GM21528 (cell line): ENCODE data around the gene BBS2.
"Not testable (repeated sequence)": the region's sequence is repeated elsewhere in the genome, so short reads cannot be mapped to it uniquely, and the experiment has no call there.

Experiments
- ATAC-seq: cut with Tn5 transposase; IDR thresholded peaks from one replicate; pipeline ENCODE4 v1.9.1; 2021; ENCODE audit warnings: mild to moderate bottlenecking, moderate library complexity; ENCODE audit not compliant: unreplicated experiment, low FRiP score

Gene BBS2

GRCh38 chr16:56525236-56525635 lies 5.4 kb upstream of the BBS2 start:
- no peak for ATAC-seq

DNA sequence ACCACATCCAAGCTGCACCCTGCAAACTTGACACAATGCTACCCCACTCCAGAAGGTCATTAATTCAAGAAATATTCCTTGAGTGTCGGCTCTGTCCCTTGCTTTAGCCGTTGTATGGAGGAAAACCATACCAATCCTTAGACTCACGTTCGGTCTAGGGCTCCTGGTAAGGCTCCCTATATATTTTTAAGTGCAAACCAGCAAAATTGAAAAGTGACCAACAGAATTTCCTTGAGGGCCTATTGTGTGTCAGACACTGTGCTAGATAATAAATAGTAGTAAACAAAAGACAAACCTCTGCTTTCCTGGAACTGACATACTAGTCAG lies 390 bp upstream of the BBS2 start:
- ATAC-seq, result no peak

GRCh38 chr16:56518425-56518824 lies 1.4 kb downstream of the BBS2 start:
- no peak for ATAC-seq

- ATAC-seq, result no peak
Measured at GRCh38 chr16:56517206-56517605, 2.6 kb downstream of the BBS2 start.

- ATAC-seq, result no peak
Measured at GRCh38 chr16:56515665-56516064, 4.2 kb downstream of the BBS2 start.

DNA sequence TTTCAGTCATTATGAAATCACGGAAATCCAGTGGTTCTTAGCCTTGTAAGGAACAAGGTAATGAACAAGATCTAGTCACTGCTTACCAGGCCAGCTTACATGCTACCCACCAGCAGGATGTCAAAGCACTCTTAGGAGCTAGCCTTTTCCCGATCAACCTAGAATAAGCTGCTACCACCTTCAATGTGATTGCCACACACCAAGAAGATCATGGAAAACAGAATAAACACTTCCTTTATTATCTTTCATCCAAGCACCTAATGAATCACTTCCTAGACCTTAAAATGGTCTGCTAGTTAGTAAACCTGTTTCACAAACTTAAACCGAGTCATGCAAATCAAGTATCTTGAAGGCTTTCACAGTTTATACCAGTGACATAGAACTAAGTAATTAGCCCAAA lies 5.0 kb downstream of the BBS2 start:
- ATAC-seq, result no peak

GRCh38 chr16:56513972-56514371 lies 5.9 kb downstream of the BBS2 start:
- no peak for ATAC-seq

DNA sequence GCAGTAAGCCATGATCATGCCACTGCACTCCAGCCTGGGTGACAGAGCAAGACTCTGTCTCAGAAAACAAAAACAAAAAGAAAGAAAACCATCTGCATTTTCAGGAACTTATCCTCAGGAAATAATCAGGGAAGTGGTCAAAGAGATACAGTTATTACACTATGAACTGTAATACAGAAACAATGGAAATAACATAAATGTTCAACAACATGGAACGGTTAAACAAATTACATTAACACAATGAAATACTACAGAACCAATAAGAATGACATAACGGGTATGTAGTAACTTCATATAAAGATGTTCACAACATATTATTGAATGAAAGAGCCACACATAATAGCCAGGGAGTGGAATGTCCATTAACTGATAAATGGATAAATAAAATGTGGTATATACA lies 6.7 kb downstream of the BBS2 start:
- ATAC-seq, result no peak

- no peak for ATAC-seq
Measured at GRCh38 chr16:56512025-56512424, 7.8 kb downstream of the BBS2 start.

DNA sequence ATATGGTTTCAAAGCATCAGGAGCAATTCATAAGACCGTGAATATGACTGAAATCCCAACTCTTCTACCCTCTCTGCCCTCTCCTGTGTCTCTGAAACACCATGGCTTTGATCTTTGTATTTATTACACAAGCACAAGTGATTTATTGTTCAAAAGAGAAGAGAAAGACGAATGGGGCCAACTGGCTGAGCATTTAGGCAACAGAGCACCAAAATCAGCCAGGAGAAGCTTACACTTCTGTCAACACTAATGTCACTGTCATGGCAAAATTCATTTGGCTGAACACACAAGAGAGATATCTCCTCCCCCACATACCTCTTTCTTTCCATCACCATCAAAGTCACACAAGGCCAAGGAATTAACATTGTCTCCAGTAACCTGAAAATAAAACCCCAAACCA lies 9.3 kb downstream of the BBS2 start:
- ATAC-seq, result no peak

DNA sequence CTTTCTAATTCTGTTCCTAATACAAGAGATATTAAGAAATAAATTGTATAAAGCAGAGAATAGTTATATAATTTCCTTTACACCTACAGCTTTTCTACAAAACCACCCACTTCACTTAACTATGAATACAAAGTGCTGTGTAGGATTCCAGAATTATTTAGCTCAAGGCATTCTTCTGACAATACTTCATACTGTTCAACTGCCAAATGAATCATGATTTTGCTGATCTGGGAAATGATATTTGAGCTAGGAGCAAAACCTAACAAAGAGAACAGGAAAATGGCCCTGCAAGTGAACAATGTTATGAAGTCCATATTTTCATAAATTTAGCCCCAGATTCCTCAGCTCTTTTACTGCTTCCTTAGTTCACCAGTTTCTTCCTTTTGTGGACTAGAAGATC lies 12.9 kb downstream of the BBS2 start:
- no peak for ATAC-seq

- no peak for ATAC-seq
Measured at GRCh38 chr16:56505181-56505580, 14.6 kb downstream of the BBS2 start.

DNA sequence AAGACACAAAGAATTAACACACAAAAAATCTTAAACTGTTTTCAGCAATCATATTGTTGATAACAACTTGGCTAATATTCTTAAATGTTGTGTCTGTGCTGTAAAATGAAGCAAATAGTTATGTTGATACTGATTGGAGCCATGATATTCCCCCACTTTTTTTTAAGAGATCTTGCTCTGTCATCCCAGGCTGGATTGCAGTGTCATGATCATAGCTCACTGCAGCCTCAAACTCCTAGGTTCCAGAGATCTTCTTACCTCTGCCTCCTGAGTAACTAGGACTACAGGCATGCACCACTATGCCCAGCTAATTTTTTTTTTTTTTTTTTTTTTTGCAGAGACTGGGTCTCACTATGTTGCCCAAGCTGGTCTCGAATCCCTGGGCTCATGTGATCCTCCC lies 26.0 kb downstream of the BBS2 start:
- ATAC-seq, result no peak

- no peak for ATAC-seq
Measured at GRCh38 chr16:56493126-56493525, 26.7 kb downstream of the BBS2 start.

GRCh38 chr16:56491657-56492261 lies 28.1 kb downstream of the BBS2 start:
- ATAC-seq, result no peak

DNA sequence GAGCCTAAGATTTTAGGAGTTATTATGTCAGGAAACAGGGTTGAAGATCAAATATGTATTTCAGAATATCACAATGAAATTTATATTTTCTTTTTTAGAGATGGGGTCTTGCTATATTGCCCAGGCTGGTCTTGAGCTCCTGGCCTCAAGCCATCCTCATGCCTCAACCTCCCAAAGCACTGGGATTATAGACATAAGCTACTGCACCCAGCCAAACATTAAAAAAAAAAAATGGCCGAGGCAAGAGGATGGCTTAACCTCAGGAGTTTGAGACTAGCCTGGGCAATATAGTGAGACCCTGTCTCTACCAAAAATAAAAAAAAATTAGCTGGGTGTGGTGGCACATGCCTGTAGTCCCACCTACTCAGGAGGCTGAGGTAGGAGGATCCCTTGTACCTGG lies 31.0 kb downstream of the BBS2 start:
- ATAC-seq, result not testable (repeated sequence)

DNA sequence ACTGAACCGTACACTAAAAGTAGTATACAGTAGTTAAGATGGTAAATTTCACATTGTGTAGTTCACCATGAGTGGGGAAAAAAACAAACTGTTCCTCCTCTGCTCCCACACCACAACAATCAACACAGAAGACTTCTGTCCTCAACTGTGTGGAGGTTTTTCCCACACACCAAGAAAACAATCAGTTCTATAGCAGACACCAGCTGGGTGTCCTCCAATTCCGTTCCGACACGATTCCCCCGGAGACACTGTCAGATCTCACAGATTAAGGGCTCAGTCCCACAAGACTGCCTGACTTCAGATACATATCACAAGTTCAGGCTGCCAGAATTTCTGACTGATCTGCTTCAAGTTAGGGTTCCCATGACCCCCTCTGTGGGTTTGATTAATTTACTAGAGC lies 31.8 kb downstream of the BBS2 start:
- ATAC-seq, result no peak

GRCh38 chr16:56483394-56483793 lies 36.4 kb downstream of the BBS2 start:
- no peak for ATAC-seq

DNA sequence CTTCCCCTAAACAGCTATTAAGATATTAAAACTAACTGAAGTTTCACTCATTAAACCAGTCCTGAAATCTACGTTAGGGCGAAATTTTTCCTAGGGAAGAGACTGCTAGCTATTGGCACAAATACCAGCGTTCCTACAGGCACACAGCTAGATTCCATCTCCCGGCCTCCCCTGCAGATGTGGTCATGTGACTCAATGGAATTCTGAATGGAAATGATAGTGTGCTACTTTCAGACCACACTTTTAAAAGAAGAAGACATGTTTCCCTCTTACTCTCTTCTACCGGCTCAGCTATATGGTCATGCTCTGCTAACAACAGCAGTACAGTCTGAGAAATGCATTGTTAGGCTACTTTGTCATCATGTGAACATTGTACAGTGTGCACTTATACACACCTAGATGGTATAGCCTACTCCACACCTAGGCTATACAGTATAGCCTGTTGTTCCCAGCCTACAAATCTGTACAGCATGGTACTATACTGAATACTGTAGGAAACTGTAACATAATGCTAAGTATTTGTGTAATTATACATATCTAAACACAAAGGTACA lies 37.1 kb downstream of the BBS2 start:
- no peak for ATAC-seq

DNA sequence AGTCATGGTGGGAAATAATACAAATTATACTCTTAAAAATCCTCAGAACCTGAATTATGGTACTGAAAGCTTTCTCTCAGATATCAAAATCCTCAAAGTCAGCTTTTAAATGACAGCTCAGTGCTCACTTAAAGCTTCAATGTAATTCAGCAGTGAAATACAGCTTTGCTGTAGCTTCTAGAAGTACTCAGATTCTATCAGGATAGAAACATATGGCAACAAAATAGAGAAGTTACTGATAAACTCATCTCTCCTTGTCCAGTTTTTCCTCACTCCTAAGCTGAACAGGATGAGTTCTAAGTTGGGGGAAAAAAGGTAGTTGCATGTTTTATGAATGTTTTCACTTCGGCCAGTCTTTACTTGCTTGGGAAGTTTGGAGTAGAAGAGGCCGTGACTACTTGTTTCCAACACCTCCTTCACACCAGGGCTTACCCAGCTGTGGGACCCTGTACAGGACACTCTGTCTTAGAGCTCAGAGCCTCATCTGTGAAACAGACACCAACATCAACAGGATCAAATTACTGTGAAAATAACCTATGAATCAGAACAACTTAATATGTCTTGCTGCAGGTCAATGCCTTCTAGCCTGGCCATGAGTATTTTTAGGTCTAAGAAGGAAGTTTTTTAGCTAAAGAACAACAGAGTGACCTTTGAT lies 38.2 kb downstream of the BBS2 start:
- no peak for ATAC-seq

DNA sequence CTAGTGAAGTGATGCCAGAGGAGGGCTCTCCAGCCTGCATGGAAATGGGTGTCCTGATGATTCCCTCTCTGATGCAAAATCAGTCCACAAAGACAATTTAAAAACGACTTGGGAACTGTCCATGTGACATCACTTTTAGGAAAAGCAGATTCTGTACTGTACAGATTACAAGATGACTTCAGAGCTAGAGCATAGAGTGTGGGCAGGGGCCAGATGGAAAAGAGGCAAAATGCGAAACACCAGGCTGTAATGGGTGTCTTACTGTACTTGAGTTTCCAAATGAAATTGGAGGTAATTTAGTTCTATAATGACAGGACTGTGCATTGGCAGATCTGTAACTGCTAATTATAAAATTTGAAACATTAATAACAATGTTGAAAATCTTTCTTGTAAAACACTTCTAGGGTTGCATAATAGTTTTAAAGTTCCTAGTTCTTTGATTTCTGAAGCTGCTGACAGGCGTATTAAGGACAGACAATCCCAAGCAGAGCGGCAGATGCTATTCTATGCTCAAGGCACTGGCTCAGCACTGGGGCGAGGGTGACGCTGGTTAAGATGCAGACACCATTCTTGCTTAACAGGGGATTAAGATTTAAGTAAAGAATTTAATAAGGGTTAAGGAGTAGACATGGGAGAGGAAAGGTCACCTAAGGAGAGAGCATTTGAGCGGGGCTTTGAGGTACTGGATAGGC lies 38.9 kb downstream of the BBS2 start:
- ATAC-seq, result no peak

DNA sequence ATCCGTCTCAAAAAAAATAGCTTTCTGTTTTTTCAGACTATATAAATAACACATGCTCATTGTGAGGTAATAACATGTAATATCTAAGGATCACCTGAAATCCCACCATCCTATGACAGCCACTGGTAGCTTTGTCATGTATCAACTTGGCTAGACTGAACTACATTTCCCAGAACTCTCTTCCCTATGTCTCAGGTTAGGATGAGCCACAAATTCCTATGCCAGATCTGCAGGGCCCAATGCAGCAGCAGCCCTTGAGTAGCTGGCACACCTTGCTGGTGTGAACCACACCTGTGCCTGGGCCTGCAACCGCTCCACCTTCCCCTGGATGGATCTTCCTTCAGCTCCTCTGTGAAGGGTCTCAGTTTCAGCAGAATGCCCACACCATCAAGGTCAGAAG lies 40.4 kb downstream of the BBS2 start:
- ATAC-seq, result no peak
